Measurements from ENCODE around the gene PTPRB. TPM values are rescaled to one million over a fixed set of nuclear protein-coding genes. Genes with fewer than 3 reads are reported as not detected.

Gene PTPRB
- total RNA-seq, 2 experiments from 2014 or later: not detected

DNA sequence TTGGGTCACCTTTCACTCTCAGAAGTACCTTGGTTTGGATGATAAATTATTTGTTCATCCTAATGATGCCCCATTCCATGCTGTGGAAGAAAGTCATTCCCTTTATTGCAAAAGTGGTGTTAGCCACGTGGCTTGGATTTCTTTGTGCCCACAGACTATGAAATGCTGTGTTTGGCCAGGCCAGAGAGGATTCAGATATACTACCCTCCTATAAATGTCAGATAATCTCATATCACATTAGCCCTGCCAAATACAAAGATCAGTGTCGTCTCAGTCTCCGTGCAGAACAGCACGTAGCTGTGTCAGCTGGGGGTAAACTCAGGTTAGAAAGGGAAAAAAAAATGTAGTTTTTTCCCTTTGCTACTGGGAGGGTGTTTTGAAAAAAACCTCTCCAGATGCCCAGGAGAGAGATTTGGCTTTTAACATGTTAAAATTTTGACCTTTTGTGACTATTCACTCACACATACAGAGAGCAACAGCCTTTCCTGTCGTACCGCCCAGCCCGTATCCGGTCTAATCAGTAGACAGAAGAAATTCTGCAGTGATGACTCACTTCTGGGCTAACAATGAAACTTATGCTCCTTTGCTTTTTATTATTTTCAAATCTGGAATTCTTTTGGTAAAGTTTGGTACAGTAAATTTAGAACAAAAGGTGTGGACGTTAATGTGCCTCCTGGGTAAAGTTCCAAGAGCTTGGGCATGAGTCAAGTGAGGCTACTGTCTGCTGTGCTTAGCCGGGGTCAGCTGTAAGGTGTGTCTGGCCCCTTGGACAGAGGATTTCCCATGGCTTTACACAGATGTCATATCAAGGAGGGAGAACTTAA, 8.5 kb upstream of the PTPRB start:
- CTCF ChIA-PET: no interaction called here

DNA sequence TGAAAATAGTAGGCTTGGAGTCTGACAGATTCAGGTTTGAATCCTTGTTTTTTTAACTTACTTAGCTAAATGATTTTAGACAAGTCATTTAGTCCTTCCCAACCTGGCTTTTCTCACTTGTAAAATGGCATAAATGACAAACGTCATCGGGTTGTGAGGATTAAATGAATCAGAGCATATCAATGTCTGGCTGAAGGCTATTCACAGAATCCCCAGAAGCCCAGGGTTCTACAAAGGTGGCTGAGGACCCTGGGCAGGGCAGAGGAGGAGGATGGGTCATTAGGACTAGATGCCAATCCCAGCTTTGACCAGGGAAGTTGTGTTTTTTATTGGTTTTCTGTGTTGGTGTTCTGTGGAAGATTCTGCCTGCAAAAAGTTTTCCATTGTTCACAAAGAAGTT, 7.6 kb upstream of the PTPRB start:
- POLR2A ChIA-PET: no interaction called here
- CTCF ChIA-PET: no interaction called here

More for the DNA sequence above, 8.5 kb upstream of the PTPRB start:
- POLR2A ChIA-PET: no interaction called here

DNA sequence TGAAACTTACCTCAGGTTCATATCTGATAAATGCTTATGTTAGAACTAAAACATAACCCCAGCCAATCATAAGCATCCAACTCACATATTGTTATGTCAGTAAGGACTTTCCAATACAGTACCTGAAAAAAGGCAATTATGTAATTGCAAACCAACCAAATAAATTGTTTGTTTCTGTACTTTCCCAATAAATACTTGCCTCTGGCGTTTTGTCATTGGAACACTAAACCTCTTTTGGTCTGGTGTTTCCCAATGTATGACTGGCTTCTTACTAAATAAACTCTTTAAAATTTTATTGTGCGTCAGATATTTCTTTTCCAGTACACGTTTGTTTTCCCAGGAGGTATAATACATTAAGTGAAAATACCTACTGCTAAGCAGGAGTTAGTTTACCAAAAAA, 6.7 kb upstream of the PTPRB start:
- ChIA-PET POLR2A (no interaction called here), CTCF (no interaction called here)

DNA sequence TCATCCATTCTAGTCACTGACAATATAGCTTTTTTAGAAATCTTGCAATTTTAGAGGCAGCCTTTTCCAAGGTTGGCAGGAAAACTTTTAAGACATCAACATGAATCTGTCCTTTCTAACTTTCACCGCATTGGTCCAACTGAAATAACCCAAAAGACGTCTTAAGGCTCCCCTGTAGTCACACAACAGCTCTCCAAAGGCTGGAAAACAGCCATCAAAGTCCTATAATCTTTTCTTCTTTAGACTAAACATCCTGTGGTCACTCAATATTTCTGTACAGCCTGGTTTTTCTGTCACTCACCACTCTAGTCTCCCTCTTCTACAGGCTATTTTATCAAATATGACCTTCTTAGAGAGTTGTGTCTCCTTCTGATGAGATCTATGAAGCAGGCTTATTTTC, 4.5 kb upstream of the PTPRB start:
- CTCF ChIA-PET: no interaction called here
- POLR2A ChIA-PET: no interaction called here

DNA sequence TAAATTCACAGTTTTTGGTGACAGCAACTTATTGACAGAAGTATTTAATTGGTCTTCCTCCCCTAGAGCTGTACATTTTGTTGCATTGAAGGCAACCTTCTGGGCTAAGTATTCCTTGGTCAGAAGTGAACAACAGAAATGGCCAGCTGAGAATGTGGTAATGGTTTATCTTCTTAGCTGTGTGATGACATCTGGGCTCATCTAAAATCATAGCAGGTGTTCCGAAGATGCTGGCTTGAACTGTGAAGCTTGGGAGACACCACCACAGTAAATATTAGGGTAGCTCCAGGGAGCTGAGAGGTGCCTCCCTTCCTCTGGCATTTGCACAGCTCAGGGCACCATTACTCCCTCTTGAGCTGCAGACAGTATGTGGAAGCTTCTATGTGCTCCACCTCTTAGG, 3.7 kb upstream of the PTPRB start:
- CTCF ChIA-PET: no interaction called here
- POLR2A ChIA-PET: no interaction called here

DNA sequence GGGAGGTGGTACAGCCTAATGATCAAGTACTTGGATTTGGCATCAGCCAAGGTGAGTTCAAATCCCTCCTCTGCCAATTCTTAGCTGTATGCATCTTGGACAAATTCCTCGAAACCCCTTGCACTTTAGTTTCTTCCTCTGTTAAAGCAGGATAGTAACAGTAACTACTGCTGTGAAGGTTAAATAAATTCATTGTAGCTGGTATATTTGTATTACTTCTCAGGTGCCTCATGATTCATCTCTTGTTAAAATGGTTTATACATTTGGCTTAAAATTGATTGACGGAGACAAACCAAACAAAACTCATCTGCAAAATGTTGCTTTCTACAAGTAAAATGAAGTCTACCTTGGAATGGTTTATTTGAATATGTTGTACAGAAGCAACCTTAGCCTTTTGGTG, 2.3 kb upstream of the PTPRB start:
- CTCF ChIA-PET: no interaction called here
- POLR2A ChIA-PET: no interaction called here

DNA sequence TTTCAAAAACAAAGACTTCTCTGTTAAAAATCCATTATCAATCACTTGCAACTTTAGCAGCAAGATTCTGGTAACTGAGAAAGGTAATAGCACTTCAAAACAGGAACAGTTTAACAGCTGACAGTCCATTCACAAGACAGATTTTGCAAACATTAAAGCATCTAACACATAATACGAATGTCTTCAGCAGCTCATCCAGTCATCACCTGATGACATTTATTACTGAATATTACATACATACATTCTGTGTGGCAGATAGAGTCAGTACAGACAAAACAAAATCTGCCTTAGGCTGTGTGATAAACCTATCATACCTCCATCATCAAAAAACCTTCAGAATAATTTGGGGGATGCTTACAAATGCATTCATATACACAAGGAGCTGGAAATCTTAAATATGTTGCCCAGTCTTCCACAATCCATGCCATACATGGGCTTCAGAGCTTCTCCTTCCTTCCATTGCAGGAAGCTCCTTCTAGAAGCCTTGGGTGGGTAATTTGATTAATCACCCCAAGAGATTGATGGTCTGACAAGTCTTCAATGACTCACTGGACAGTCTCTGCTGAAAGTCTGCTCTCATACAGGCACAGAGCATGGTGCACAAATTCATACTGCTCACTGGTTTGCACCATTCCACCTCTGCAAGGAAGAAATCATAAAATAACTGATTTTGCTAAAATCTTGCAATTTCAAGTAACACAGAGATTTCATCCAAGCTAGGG, 1.6 kb upstream of the PTPRB start:
- POLR2A ChIA-PET: no interaction called here
- CTCF ChIA-PET: no interaction called here

DNA sequence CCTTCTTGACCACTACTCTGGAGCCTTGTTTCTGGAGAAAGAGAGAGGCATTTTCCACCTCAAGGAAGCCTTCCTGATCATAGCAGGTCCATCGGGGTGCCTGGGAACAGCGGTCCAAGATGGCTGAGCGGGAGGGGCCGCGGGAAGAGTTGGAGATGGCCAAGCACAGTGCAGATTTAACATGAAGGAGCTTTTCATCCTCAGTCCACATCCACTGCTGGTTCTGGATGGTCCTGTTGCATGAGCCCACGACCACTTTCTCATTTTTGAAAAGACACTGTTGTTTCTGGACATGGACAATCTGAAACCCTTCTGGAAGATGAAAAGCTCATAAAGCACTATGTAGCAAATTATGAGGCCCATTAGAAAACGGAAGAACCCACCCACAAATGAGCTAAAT, 1.5 kb downstream of the PTPRB start:
- POLR2A ChIA-PET: no interaction called here
- CTCF ChIA-PET: no interaction called here

DNA sequence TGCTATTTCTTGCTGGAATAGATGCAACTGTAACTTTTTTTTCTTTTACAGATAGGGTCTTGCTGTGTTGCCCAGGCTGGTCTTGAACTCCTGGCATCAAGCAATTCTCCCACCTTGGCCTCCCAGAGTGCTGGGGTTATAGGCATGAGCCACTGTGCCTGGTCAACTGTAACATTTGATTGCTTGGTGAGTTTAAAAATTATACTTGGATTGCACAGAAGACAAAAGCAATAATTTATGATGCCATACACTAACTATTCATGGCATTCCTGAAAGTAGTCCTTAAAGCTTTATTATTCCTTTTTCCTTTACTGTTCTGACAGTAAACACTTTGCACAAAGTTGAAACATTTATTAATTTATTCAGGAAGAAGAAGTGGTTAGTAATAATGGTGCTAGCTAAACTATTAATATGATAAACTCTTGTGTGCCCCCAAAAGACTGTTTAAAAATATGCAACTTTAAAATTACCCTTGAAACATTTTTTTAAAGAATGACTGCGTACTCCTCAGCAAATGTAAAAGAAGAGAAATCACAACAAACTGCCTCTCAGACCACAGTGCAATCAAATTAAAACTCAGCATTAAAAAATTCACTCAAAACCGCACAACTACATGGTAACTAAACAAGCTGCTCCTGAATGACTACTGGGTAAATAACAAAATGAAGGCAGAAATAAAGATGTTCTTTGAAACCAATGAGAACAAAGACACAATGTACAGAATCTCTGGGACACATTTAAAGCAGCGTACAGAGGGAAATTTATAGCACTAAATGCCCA, 8.3 kb downstream of the PTPRB start:
- ChIA-PET POLR2A (no interaction called here), CTCF (no interaction called here)

DNA sequence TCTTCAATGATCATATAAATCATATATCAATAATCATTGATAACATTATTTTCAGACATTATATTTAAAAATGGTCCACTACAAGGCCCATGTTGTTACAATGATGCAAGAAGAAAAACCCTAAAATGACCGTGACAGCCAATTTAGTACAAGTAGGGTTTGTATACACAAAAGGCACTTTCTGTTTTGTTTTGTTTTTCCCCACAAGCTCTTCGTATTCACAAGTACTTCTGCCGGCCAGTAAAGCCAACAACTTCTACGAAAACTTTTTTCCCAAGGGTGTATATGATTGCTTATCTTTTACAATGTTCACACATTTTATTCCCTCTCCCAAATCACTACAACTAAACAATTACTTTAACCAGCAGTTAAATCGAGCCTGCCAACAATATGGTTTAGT, 9.6 kb downstream of the PTPRB start:
- ChIA-PET CTCF (no interaction called here), POLR2A (no interaction called here)

DNA sequence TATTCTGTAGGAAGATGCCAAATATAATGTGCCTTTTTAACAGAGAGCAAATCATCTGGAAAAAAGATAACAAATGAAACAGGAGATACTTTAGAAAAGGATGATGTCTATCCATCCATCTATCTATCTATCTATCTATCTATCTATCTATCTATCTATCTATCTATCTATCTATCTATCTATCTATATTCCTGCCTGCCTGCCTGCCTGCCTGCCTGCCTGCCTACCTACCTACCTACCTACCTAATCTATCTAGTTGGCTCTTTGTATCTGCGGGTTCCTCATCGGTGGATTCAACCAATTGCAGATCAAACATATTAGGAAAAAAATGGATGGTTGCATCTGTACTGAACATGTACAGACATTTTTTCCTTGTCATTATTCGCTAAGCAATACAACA, 11.0 kb downstream of the PTPRB start:
- ChIA-PET CTCF (no interaction called here), POLR2A (no interaction called here)

DNA sequence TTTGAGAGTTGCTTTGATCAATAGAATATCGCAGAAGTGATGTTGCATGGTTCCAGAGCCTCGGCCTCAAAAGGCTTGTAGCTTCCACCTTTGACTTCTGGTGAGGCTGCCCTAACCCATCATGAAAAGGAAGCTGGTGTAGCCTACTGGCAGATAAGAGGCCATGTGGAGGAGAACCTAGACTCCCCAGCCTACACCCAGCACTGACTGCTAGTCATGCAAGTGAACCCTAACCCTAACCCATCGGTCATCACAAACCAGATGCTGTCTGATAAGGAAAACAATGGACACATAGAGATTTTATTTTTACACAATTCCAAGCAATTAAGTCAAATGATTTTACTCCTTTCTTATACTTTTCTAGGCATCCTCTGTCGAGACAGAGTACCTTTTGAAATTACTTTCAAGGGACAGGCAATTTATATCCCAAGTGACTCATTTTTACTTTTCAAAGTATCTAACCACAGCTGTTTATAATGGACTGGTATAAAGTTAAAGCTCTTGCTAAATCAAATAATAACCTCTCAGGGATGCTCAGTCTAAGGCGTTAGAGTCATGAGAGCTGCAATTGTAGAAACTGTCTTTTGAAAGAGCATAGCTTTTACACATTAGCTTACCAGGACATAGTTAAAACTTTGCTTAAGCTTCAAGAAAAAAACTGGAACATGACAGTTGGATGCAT, 17.6 kb downstream of the PTPRB start:
- POLR2A ChIA-PET: no interaction called here
- CTCF ChIA-PET: no interaction called here

DNA sequence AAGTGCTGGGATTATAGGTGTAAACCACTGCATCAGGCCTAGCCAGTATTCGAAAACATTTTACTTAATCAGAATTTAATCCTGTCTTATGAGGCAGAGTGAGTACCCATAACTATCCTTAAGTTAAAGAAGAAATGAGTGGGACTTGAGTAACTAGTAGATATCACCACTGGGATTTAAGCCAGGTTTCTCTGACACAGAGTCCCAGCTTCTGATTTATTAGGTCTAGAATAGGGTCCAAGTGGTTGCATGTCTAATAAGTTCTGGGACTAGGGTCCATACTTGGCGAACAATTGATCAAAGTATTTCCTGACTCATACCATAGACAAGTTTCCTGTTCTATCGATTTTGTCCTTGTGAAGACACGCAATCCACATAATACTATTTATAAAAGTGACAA, 18.9 kb downstream of the PTPRB start:
- POLR2A ChIA-PET: no interaction called here
- CTCF ChIA-PET: no interaction called here

DNA sequence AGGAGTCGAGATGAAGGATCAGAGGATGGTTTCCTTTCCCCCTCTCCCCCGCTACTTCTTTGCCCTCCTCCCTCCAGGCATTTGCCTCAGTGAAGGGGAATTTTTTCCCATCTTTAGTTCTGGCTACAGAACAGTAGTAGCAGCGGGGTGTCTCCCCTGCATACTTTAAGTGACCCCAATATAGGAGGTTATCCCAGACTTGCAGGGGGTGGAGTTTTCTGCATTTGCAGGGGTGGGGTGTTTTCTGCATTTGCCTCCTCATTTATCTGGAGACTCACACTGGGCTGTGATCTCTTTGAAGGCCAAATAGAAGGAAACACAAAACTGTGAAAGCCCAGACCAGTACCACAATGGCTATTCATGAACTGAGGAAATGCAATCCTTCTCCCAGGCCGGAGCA, 19.8 kb downstream of the PTPRB start:
- POLR2A ChIA-PET: no interaction called here

DNA sequence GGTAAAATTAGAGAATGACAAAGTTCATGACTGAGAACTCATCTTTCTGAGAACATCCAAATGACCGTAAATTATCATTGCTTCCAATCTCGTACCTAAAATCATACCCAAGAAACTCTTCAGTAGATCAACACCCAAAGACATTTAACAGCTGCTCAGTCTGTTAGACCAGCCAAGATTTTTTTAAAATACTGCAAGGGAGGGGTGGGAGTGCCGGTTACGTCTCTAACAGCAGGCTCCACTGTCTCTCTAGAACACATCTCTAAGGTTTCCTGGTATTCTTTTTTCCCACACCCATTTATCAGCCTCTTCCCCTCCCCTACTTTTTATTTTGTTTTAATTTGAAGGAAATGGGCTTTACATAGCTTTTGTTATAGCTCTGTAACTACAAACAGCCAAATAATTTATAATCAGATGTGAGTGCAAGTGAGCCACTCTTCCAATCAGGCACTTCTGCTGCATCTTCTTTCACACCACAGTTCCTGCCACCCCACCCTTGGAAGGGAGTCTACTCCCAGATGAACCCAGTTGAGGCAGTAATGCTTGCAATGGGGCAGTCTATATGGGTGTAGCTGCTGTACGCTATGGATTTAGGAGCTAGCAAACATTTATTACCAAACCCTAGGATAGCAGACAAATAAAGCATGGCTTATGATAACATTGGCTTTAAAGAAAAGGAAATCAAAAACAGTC, 21.9 kb downstream of the PTPRB start:
- POLR2A ChIA-PET: no interaction called here
- CTCF ChIA-PET: no interaction called here

More for the DNA sequence above, 19.8 kb downstream of the PTPRB start:
- CTCF ChIA-PET: no interaction called here

DNA sequence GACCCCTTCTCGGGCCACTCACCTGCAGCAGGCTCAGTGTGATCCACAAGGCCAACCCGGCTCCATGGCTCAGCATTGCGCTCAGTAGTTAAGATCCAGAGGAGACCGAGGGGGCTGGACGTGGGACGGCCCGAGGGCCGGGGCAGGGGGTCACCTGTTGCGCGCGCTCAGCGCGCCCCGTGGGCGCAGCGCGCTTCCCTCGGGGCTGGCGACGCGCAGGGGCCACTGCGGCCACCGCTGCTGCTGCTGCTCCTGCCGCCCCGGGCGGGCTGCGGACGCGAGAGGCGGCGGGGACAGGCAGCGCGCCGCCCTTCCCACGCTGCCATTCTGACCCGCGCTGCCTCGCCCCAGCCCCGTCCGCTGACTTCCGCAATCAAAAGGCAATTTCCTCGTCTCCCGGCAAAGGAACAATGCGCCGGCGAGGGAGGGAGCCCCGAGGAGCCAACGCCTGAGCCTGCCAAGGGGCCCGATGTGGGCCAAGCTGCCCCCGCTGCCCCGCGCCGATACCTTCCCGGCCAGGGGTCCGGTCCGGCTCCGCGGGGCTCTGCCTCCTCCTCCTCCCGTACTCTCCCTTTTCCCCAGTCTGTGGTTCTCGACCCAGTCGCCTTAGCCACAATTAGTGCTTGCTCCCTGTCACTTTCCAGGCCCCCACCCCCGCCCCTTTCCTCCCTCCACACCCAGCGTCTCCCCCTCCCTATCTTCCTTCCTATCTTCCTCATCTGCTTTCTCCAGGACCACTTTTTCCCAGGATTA, 27.3 kb downstream of the PTPRB start:
- POLR2A ChIA-PET: no interaction called here
- CTCF ChIA-PET: no interaction called here

DNA sequence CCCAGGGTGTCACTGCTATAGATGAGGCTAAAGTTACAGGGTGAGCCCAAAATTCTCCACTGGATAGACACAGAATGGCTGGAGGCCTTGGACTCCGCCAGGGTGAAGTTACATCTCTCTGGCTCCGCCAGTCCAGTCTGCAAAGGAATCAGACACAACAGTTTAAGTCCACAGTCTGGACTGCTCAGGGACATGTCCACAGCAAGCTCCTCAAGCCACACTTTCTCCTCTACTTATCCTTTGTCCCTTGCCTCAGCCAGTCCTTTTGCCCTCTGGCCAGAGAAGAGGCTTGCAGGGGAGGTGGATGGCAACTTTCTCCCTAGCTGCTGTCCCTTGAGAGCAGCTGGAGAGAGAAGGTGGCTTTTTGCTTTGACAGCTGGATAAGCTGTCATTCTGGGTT, 28.0 kb downstream of the PTPRB start:
- ChIA-PET POLR2A (no interaction called here), CTCF (no interaction called here)

DNA sequence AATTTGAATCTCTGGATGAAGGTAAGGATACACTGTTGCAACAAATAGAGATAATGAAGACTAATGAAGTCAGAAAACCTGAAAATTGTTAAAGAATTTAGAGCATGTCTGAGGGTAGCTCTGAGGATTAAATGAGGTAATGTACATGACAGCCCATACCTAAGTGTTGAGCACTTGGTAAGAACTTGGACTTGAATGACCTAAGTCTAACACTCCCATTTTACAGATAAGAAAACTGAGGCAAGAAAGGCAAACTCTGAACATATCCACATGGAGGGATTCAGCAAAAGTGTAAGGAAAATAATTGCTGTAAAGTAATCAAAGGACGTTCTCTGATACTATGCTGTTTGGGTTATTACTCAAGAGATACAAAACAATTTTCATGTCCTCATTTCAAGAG, 29.0 kb downstream of the PTPRB start:
- ChIA-PET POLR2A (no interaction called here), CTCF (no interaction called here)

DNA sequence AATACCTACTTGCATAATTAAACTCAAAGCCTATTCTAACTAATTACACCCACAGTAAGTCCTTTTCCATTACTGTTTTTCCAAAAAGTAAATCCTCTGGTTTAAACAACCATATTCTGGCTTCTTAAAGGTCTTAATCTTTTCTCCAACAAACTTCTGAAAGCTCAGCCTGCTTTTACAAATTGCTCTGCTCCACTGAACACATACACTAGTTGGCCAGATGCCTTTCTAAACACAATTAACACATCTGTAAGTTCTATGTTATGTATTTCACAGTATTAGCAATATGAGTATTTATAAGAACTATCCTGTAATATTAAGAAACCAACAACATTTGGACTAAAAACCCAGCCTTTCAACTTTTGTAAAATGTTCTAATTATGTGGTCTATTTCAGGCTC, 30.1 kb downstream of the PTPRB start:
- CTCF ChIA-PET: no interaction called here
- POLR2A ChIA-PET: no interaction called here

DNA sequence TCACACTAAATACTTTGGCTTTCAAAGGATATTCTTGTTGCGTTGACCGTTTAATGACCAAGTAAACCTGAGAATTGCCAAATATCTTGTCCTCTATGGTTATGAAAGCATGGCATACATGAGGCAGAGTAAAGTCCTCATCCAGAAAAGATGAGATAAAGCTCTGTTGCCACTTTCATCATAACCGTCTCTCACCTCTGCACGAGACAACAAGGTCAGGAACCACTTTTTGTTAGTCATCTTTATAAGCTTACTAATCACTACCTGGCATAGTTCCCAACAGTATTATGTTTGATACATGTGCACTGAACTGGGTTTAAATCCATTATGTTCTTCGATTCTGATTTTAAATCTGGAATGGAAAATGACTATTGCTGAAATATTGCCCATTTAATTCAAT, 31.3 kb downstream of the PTPRB start:
- ChIA-PET POLR2A (no interaction called here), CTCF (no interaction called here)
